GM12892 (cell line): ENCODE results near the gene MAP4K1.

Experiments
- POLR2A ChIP-seq: IDR thresholded peaks from 2 replicates; pipeline ENCODE4 v1.6.1; 2011; ENCODE audit warnings: low read depth, low read length, control low read depth
- POLR2AphosphoS5 ChIP-seq: IDR thresholded peaks from 2 replicates; pipeline ENCODE4 v1.6.1; 2011; ENCODE audit warnings: low read depth, low read length, control low read depth

DNA sequence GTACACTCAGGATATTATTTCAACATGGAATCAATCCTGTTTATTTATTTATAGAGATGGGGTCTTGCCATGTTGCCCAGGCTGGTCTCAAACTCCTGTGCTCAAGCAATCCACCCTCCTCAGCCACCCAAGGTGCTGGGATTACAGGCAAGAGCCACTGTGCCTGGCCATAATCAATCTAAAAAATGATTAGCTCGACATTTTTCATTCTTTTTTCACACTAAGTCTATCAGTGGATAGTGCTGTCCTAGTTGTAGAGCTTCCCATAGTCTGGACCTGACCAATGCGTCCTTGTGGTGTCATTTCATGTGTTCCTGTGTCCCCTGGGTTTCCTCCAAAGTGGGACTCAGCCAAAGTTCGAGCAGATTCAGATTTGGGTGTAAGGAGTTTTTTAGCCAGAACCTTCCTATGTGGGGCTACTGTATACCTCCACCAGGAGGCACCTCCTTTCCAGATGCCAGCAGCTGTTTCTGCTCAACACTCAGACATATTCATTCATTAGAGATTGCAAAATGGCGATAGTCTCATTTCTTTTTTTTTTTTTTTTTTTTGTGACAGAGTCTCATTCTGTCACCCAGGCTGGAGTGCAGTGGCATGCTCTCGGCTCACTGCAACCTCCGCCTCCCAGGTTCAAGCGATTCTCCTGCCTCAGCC lies 61.1 kb downstream of the MAP4K1 start:
- no peak for TF ChIP-seq POLR2A
- TF ChIP-seq POLR2AphosphoS5, result no peak
